GM10266 (cell line): ENCODE data around the gene ARHGEF17.

Source experiments
- DNase-seq: peaks from one replicate; pipeline ENCODE4 v3.0.0; 2012; ENCODE audit errors: extremely low spot score
- TF ChIP-seq, protein P1 (sequence below): IDR thresholded peaks from 2 replicates; pipeline ENCODE4 v1.5.1; 2012; ENCODE audit warnings: mild to moderate bottlenecking, low read depth; ENCODE audit not compliant: control insufficient read depth, insufficient read depth; ENCODE audit errors: missing control alignments

ARHGEF17 gene

DNA sequence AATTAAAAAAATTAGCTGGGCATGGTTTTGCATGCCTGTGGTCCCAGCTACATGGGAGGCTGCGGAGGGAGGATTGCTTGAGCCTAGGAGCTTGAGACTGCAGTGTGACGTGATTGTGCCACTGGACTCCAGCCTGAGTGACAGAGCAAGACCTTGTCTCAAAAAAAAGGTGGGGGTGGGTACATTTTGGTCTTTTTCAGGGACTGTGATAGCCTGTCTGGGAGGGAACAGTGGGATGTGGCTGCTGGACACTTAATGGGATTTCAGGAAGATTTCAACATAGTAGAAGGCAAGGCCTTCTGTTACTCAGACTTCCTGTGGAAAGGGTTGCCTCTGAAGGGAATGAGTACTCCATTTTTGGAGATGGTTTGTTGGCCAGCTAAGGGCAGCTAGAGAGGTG is 108.7 kb downstream of the ARHGEF17 start:
- DNase-seq = no peak
- TF ChIP-seq, protein P1, sequence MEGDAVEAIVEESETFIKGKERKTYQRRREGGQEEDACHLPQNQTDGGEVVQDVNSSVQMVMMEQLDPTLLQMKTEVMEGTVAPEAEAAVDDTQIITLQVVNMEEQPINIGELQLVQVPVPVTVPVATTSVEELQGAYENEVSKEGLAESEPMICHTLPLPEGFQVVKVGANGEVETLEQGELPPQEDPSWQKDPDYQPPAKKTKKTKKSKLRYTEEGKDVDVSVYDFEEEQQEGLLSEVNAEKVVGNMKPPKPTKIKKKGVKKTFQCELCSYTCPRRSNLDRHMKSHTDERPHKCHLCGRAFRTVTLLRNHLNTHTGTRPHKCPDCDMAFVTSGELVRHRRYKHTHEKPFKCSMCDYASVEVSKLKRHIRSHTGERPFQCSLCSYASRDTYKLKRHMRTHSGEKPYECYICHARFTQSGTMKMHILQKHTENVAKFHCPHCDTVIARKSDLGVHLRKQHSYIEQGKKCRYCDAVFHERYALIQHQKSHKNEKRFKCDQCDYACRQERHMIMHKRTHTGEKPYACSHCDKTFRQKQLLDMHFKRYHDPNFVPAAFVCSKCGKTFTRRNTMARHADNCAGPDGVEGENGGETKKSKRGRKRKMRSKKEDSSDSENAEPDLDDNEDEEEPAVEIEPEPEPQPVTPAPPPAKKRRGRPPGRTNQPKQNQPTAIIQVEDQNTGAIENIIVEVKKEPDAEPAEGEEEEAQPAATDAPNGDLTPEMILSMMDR = no peak
